G401.6 (cell line): ENCODE measurements around the gene SLC40A1.
A peak's percentile ranks its signal among the peaks of the same experiment; 100 is the strongest.

Source experiments
- FAIRE-seq: peaks from 2 replicates; lab custom pipeline; 2012; peaks lifted over from hg19 to GRCh38; lab: Jason Lieb, UNC

Gene SLC40A1

GRCh38 chr2:189536830-189537229 is 43.8 kb downstream of the SLC40A1 start:
- no peak for FAIRE-seq

GRCh38 chr2:189534854-189535832 is 45.4 kb downstream of the SLC40A1 start:
- no peak for FAIRE-seq

- no peak for FAIRE-seq
Measured at GRCh38 chr2:189533288-189534035, 47.1 kb downstream of the SLC40A1 start.

- no peak for FAIRE-seq
Measured at GRCh38 chr2:189530965-189531637, 49.5 kb downstream of the SLC40A1 start.

DNA sequence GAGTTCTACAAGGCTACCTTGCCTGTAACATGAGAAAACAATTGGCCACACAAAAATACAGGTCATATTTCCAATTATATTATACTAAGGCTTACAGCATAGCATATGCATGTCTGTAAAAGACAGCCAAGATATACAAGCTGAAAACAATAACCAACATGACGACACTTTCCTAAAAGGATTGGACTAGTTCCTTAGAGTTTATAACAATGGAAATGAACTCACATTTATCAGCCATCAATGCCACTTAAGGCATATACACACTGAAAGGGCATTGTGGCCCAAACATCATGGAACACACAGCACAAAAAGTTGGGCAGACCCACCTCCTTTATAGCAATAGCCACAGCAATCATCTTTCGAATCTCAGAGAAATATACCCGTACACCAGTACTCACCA is 52.0 kb downstream of the SLC40A1 start:
- FAIRE-seq, result no peak

DNA sequence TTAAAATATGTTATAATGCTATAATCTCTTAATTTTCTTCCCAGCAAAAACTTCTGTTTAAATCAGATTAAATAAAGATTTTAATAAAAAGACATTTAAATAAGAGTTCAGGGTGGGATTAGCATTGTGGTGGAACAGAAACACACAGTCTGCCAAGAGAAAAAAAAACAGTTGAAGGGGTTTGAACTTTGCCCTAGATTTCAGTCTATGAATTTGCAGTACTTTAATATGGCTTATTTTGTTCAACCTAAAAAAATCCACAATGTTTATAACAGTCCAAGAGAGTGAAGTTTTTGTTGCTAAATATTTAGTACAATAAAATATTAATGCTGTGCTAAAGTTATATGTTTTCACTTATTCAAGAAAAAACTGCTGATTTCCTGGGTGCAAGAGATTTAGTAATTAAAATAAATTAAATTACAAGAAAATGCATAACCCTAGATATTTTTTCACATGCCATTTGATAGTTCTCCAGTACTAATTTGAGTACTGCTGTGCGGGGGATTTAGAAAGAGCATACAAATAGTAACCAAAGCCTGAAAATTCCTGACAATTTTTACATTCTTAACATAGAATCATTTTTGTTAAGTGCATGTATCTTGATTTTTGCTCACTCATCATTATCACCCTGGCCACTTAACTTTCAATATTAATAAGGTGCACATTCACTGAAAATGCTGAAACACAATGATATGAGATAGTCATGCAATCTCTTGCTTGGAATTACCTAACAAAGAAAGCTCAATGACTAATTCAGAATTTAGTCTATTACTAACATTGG is 52.6 kb downstream of the SLC40A1 start:
- no peak for FAIRE-seq

GRCh38 chr2:189527041-189527750 is 53.4 kb downstream of the SLC40A1 start:
- FAIRE-seq, result no peak

GRCh38 chr2:189526241-189526640 is 54.3 kb downstream of the SLC40A1 start:
- no peak for FAIRE-seq

- no peak for FAIRE-seq
Measured at GRCh38 chr2:189524746-189525145, 55.8 kb downstream of the SLC40A1 start.

DNA sequence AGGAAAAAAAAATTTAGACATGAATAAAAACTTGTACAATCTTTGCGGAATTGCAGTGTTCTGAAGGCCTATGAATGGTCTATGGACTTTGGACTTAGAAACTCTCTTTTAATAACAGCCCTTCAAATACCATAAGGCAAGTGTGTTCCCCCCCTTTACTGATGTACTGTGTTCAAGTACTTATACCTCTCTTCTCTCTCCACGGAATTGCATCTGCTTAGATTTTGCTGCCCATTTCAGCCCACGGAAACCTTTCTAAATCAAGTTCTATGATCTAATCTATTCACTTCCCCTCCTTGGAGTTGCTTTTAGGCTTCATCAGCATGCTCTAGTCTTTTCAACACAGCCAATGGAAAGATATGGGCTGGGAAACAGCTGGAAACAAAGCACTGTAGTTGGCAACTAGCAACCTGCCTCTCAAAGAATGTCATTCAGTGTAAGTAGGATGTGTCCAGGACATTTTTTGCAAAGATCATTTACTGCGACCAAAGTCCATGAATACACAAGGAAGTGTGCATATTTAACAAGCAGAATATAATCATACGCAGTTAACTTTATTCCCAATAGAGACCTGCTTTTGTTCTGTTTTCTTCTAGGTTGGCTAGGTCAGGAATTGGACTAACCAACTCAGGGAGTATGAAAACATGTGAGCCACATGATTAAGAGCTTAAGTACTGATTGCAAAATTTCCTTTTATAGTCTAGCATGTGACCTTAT is 58.0 kb downstream of the SLC40A1 start:
- FAIRE-seq, result no peak

DNA sequence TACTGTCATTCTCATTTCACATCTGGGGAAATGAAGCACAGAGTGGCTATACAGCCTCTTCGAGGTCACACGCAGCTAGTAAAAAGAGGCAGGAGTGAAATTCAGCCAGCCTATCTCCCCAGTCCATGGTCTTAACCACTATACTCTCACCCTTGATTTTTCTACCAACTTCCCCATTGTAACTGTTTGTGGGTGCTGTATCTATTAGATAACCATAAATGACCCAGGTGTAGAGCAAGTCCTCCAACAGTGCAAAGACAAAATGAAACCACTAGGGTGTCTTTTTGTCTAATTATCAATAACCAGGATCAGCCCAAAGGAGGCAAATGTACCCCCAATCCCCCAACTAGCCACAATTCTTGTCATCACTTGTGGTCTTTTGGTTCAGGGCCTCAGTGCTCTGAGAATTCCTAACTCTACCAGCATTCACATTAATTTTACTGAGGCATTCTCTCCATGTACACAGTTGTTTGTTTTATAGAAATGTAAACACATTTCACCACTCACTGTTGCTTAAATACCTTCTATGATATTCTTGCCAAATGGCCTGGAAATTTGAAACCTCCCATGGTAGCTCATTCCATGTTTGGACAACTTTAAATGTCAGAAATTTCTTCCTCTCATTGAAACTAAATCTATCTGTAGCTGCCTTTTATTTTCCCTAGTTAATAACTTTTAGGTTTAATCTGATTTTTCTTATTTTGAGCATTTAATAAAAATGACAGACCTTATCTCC is 58.7 kb downstream of the SLC40A1 start:
- no peak for FAIRE-seq

DNA sequence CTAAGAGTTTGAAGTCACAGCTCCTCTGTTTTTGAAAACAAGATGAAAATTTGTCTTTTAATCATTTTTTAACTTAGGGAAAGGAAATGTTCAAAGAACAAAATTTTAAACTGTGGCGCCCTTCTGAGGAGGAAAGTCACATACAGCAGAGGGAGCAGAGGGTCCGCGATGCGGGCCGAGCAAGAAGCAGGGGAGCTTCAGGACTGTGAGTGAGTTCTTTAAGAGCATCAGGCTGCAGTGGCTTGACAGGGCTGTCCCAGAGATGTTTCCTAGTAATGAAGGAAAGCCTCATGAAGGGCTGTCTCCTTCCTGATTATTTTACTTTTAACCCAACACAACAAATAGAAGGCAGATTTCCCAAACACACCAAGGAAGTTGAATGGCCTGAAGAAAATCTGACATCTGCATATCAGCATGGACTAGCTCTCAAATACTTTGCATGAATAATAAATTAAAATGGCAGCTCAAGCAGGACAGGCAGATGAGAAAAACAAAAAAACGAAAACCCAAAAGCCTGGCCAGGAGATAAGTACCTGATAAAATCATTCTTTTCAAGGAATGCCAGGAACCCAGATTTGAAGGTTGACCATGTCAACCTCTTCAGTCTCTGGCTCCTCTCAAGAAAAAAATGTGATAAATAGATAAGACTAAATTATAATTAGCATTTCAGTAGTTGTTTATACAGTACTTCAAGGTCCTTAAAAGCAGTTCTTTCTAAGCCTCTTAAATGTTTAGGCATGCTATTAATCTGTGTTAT is 60.8 kb downstream of the SLC40A1 start:
- no peak for FAIRE-seq

- no peak for FAIRE-seq
Measured at GRCh38 chr2:189517847-189518535, 62.6 kb downstream of the SLC40A1 start.

DNA sequence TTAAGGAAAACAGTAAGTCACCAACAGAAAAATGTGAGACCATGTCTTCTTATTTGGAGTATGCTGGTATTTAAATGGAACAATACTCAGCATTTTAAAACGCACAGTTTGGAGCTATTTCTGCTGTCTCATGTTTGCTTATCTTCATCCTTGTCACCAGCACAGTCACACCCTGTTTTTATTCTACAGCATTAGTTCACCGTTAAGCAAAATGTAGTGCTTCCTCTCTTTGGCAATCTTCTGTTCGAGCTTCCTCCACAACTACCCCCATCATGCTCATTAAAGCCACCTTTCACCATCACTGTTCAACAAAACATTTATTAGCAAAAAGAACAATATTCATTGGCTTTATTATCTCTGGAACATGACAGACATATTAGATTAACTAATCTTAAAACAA is 64.0 kb downstream of the SLC40A1 start:
- no peak for FAIRE-seq

DNA sequence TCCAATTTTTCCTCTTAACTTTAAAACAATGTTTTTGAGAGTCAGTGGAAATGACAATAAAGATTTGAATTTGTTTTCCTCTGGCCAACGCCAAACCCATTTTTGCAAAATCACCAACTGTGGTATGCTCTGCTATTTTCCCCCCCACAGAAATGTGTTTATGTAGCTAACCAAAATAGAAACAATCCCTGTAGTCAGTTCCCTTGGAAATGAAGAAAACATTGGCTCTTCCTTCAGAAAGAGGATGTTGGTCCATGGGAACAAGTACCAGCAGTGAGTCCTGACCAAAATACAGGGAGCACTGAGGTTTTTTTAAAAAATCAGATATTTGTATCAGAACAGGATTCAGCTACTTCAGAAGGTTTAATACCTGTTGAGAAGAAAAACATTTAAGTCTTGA is 65.3 kb downstream of the SLC40A1 start:
- FAIRE-seq, result no peak

GRCh38 chr2:189514104-189514503 is 66.5 kb downstream of the SLC40A1 start:
- no peak for FAIRE-seq

DNA sequence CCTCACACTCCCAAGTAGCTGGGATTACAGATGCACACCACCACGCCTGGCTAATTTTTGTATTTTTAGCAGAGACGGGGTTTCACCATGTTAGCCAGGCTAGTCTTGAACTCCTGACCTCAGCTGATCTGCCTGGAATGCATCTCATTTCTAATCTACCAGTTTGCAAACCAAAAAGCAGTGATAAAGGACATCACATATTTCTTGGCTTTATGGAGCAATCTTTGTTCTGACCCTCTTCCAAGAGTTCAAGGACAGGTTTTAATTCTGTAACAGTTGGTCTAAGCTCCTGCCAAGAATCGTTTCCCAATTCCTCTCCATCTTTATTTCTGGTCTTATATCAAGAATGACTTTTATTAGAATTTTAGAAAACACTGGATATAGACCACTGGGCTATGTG is 67.7 kb downstream of the SLC40A1 start:
- FAIRE-seq, result no peak

DNA sequence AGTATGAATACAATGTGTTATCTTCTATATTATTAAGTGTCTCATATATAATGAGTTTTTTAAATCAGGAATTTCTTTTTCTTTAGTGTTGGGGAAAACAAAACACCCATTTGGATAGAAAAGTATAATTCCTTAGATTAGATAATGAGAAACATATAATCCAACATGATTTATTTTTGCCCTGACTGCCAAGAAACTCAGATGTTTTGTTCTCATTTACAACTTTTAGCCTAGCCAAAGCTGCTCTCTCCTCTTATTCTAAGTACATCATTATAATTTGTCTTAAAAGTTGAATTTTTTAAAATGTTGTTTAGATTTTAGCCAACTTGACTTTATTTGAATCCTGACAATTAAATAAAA is 68.6 kb downstream of the SLC40A1 start:
- FAIRE-seq, result peak; percentile 76
